Transverse colon (tissue), 4 donors: ENCODE measurements around the gene EGLN2. TPM values are rescaled to one million over a fixed set of nuclear protein-coding genes. Genes with fewer than 3 reads are reported as not detected.

ENCODE experiments used
- DNase-seq: peaks from one replicate; pipeline ENCODE4 v3.0.0-alpha.2; 2019
- H3K27ac ChIP-seq, 4 donors: fragments of 200-600 bp; sonication (generic); 2 replicates each; pipeline ENCODE4 v1.5.1; 2016 to 2018; ENCODE audit warnings: inconsistent platforms in 4 of 4
- H3K27me3 ChIP-seq: fragments of 200-600 bp; sonication (generic); 2 replicates; pipeline ENCODE4 v1.5.1; 2017; ENCODE audit warnings: inconsistent platforms
- H3K36me3 ChIP-seq, 4 donors: fragments of 200-600 bp; sonication (generic); 2 replicates each; pipeline ENCODE4 v1.5.1; 2017 to 2019; ENCODE audit warnings: inconsistent platforms in 4 of 4
- H3K4me1 ChIP-seq, 4 donors: fragments of 200-600 bp; sonication (generic); 2 replicates each; pipeline ENCODE4 v1.5.1; 2017 to 2020; ENCODE audit warnings: inconsistent platforms in 4 of 4
- H3K4me3 ChIP-seq, 4 donors: fragments of 200-600 bp; sonication (generic); 1 replicate in 1 of 4; 2 replicates in 3 of 4; pipeline versions ENCODE4 v1.5.1 to v1.6.1; 2017 to 2019; ENCODE audit warnings: inconsistent platforms in 4 of 4
- H3K9me3 ChIP-seq, 2 donors: fragments of 200-600 bp; sonication (generic); 2 replicates each; pipeline ENCODE4 v1.5.1; 2017 to 2019; ENCODE audit warnings: inconsistent platforms in 2 of 2
- EP300 ChIP-seq: sonication (generic); formaldehyde crosslinking; IDR thresholded peaks from one replicate; pipeline ENCODE4 v1.6.1; 2017; ENCODE audit warnings: antibody characterized with exemption, low read depth
- POLR2A ChIP-seq: fragments of 450-650 bp; IDR thresholded peaks from one replicate; pipeline ENCODE4 v1.6.1; 2016; ENCODE audit warnings: antibody characterized with exemption, mild to moderate bottlenecking, moderate library complexity
- POLR2AphosphoS5 ChIP-seq, 3 donors: sonication (generic); formaldehyde crosslinking; IDR thresholded peaks; one replicate each; pipeline ENCODE4 v1.6.1; 2016; ENCODE audit warnings: antibody characterized with exemption in 3 of 3
- WGBS, 2 donors: methylation state at CpG; one replicate each; pipeline ENCODE4 v1.1.5; 2018; ENCODE audit warnings: low coverage in 1 of 2; 5-methylcytosine and 5-hydroxymethylcytosine counted together
- in situ Hi-C, 4 donors: fragments of 200-750 bp; cut with MboI; loops; one replicate each; pipeline versions ENCODE4 v1.15.0 to v1.15.1; 2017; ENCODE audit warnings: low sequenced_read_pairs in 3 of 4, low pct_ligation_motif_present in 1 of 4, low pct_unique_long_range_greater_than_20kb in 1 of 4
- intact Hi-C: fragments of 100-400 bp; cut with DNase I; formaldehyde crosslinking; loops from one replicate; pipeline ENCODE4 v1.15.1; 2023; ENCODE audit warnings: low total_unique reads
- total RNA-seq, 4 donors: library from RNA; depleted of rRNA; stranded (reverse); fragments of >200 nt; gene quantifications; one replicate each; pipeline ENCODE4 v1.1.0, GENCODE V29; 2016
- TF ChIP-seq, protein P1 (sequence below), 5 experiments: fragments of 200-600 bp in 3 of 5; fragments of 450-650 bp in 2 of 5; sonication (generic) in 3 of 5; IDR thresholded peaks; 1 replicate in 2 of 5; 2 replicates in 3 of 5; pipeline ENCODE4 v1.5.1; 2016 to 2017; ENCODE audit warnings: antibody characterized with exemption in 5 of 5, inconsistent platforms in 3 of 5, mild to moderate bottlenecking in 2 of 5, moderate library complexity in 1 of 5

EGLN2 gene
- total RNA-seq = 100 to 1,000 TPM; 102 to 123 (median 115) TPM

DNA sequence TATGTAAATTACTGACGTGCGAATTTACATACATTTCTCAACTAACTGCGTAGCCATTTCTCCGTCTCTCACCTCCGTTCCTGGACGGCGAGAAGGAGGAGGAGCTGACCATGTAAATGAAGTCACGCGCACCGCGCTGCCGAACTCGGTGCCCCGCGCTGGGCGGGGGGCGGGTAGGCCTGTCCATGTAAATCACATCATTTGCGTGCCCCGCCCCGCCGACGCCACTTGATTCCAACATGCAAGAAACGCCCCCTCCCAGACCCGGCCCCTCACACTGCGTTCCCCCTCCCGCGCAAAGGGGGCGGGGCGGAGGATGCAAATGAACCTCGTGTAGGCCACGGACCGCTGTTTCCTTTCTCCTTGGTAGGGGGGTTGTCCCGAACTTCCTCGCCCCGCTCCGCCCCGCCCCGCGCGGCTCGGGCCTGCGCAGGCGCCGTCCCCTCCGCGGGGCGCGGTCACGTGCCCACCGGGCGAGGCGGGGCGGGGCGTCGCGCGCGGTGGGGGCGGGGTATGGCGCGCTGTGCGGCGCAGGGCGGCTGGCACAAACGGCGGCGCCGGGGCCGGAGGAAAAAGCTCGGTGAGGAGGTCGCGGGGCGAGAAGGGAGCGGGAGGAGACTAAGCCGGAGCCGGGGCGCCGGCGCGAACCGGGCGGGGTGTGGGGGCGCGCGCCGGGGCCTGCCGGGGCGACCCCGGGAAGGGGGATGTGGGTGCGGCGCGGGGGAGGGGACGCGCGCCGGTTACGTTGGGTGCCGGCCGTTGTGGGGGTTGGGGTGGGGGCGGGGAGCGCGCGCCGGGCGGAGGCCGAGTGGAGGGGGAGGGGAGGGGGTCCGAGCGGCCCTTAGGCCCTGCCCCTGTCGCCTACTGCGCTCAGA is at the start of gene EGLN2:
TSS of gene EGLN2 (plus strand) at position 509 of the 875 bp plus-strand sequence. CDS start 1,382 bp downstream, outside the sequence.
- in situ Hi-C loops = no loop called here
- H3K4me3 ChIP-seq = peak within 1 kb of the TSS; percentile 53 to 99 (median 97)
- H3K9me3 ChIP-seq = no peaks in the 10 kb centered on the region
- H3K4me1 ChIP-seq = peaks cover 45 to 49% (median 47%) of the 10 kb centered on the region in 4 donors
- DNase-seq = peak; percentile 100
- peak within 1 kb of the TSS; percentile 93 to 97 (median 96) for H3K27ac ChIP-seq
- intact Hi-C loops = no loop called here
- TF ChIP-seq EP300 (no peak), POLR2AphosphoS5 (IDR thresholded peaks at IDR 0.05) (peak; percentile 62 to 81 (median 71)), POLR2A (peak; percentile 1)
- TF ChIP-seq, protein P1, sequence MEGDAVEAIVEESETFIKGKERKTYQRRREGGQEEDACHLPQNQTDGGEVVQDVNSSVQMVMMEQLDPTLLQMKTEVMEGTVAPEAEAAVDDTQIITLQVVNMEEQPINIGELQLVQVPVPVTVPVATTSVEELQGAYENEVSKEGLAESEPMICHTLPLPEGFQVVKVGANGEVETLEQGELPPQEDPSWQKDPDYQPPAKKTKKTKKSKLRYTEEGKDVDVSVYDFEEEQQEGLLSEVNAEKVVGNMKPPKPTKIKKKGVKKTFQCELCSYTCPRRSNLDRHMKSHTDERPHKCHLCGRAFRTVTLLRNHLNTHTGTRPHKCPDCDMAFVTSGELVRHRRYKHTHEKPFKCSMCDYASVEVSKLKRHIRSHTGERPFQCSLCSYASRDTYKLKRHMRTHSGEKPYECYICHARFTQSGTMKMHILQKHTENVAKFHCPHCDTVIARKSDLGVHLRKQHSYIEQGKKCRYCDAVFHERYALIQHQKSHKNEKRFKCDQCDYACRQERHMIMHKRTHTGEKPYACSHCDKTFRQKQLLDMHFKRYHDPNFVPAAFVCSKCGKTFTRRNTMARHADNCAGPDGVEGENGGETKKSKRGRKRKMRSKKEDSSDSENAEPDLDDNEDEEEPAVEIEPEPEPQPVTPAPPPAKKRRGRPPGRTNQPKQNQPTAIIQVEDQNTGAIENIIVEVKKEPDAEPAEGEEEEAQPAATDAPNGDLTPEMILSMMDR (IDR thresholded peaks at IDR 0.05) = no peak
- 0 to 1% methylated on average over 19 to 37 of the region's 110 CpGs for WGBS, 2 donors
- peaks cover 0 to 3% (median 0%) of the 10 kb centered on the region in 4 donors for H3K36me3 ChIP-seq
- no peaks in the 10 kb centered on the region for H3K27me3 ChIP-seq

DNA sequence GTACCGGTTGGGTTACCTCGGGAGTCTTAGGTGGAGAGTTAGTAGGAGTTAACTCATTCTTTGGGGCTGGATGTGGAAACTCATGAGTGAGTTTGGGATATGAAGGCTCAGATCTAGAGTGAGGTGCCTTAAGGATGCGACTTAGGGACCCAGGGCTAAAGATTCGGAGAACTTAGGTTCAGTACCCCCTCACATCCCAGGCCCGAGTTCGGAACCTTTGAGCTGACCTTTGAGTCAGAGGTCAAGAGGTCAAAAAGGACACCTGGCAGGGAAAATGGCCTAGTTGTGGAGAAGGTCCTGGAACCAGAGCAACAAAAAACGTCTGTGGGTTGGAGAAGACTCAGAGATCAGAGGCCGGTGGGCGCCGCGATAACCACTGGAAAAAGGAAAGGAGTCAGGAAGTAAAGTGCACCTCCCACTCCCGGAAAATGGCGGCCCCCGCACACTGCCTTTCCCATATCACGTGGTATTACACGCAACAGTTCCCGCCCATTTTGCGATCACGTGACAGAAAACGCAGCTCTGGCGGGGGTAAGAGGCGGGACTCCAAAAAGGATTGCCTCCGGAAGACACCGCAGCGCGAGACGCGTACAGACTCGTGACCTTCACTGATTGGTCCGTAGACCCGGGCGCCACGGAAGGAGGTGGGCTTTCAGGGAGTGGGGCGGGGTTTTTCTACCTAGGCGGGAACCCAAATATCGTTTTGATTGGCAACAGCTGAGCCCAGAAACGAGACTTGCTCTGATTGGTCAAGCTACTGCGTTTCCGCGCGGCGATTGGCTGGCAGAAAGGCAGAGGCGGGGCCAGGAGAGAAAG is 48.7 kb upstream of the EGLN2 start, which contains the start of gene ACTMAP:
TSS of gene ACTMAP (minus strand) at position 420 of the 816 bp plus-strand sequence. CDS start 674 bp downstream, outside the sequence.
- no peaks in the 10 kb centered on the region for H3K36me3 ChIP-seq
- peak within 1 kb of the TSS; percentile 91 to 99 (median 96) for H3K27ac ChIP-seq
- WGBS, 2 donors = 1 to 3% methylated on average over 5 to 43 of the region's 43 CpGs
- DNase-seq = peak; percentile 100
- H3K4me1 ChIP-seq = peaks cover 24 to 45% (median 41%) of the 10 kb centered on the region in 4 donors
- H3K4me3 ChIP-seq = peak within 1 kb of the TSS; percentile 52 to 67 (median 64)
- intact Hi-C loops = no loop called here
- TF ChIP-seq POLR2AphosphoS5 (IDR thresholded peaks at IDR 0.05) (peak; percentile 75 to 88 (median 87)), POLR2A (peak; percentile 67), EP300 (no peak)
- TF ChIP-seq, protein P1 (IDR thresholded peaks at IDR 0.05) = peak in 1 of 5 experiments; percentile 19
- in situ Hi-C loops = loop anchor here in 1 of 4 donors (5.0 kb wide), 1 partner anchor 33 kb away; the partner anchor contains the start of genes COQ8B and ITPKC
- H3K27me3 ChIP-seq = no peaks in the 10 kb centered on the region
- no peaks in the 10 kb centered on the region for H3K9me3 ChIP-seq

DNA sequence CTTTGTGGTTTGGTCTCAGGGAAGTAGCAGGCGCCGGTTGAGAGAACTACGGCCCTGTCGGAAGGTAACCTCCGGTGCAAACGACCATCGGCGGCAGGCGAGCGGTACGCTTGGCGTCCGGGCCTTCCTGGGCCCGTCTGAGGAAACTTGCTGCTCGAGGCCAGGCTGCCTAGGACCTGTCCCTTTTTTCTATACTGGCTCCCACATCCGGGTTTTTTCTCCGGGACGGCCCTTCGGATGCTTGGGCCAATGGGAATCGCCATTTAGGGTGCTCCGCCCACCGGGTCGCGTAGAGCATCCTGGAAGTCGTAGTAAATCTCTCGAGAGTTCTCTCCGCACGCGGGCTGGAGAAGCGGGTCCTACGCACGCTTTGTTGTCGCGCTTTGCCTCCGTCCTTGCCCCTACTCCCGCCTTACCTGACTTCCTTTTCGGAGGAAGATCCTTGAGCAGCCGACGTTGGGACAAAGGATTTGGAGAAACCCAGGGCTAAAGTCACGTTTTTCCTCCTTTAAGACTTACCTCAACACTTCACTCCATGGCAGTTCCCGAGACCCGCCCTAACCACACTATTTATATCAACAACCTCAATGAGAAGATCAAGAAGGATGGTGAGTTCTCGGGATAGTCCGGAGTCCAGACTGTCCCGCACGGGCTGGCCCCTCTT is 48.0 kb upstream of the EGLN2 start, which contains the start of gene SNRPA:
TSS of gene SNRPA (plus strand) at position 330 of the 664 bp plus-strand sequence. CDS start at position 536, 206 bp downstream.
- peaks cover 26 to 52% (median 49%) of the 10 kb centered on the region in 4 donors for H3K4me1 ChIP-seq
- H3K36me3 ChIP-seq = no peaks in the 10 kb centered on the region
- no peaks in the 10 kb centered on the region for H3K9me3 ChIP-seq
- 0% methylated on average over 4 to 46 of the region's 46 CpGs for WGBS, 2 donors
- peak within 1 kb of the TSS; percentile 52 to 67 (median 64) for H3K4me3 ChIP-seq
- intact Hi-C loops (no loop called here), in situ Hi-C loops (loop anchor here in 1 of 4 donors (5.0 kb wide), 1 partner anchor 34 kb away; the partner anchor contains the start of genes COQ8B and ITPKC)
- peak; percentile 98 for DNase-seq
- peak within 1 kb of the TSS; percentile 91 to 99 (median 96) for H3K27ac ChIP-seq
- H3K27me3 ChIP-seq = no peaks in the 10 kb centered on the region
- TF ChIP-seq EP300 (no peak), POLR2AphosphoS5 (IDR thresholded peaks at IDR 0.05) (peak; percentile 95 to 98 (median 98)), POLR2A (peak; percentile 93)
- TF ChIP-seq, protein P1 (IDR thresholded peaks at IDR 0.05) = no peak
